Activated T-helper 1 cell treated with anti-CD3 and anti-CD28 coated beads, Interleukin-12 subunit alpha, Interleukin-12 subunit beta, Interleukin-2, Interleukin-4 antibody, amounts not matched to agents 30 ng/mL and 10 ng/mL and 1 ng/mL, durations not matched to agents 14 hours and 24 hours and 36 hours (primary cell): ENCODE data around the gene POFUT2. TPM values are rescaled to one million over a fixed set of nuclear protein-coding genes. Genes with fewer than 3 reads are reported as not detected.

Experiments
- DNase-seq: peaks from one replicate; pipeline ENCODE4 v3.0.0; 2021; ENCODE audit warnings: low spot score
- H3K27ac Mint-ChIP-seq: one replicate; pipeline ENCODE4 v1.8.0; 2021; ENCODE audit warnings: mild to moderate bottlenecking, mixed read lengths
- H3K27me3 Mint-ChIP-seq: one replicate; pipeline ENCODE4 v1.8.0; 2022; ENCODE audit warnings: mild to moderate bottlenecking, moderate library complexity, mixed read lengths; ENCODE audit not compliant: insufficient read depth
- H3K36me3 Mint-ChIP-seq: one replicate; pipeline ENCODE4 v1.8.0; 2021; ENCODE audit warnings: low read depth, mixed read lengths
- H3K4me1 Mint-ChIP-seq: one replicate; pipeline ENCODE4 v1.8.0; 2021; ENCODE audit warnings: low read depth, mixed read lengths
- H3K4me3 Mint-ChIP-seq: one replicate; pipeline ENCODE4 v1.8.0; 2021; ENCODE audit warnings: mild to moderate bottlenecking, moderate library complexity, mixed read lengths
- H3K9me3 Mint-ChIP-seq: one replicate; pipeline ENCODE4 v1.8.0; 2021; ENCODE audit warnings: mixed read lengths
- intact Hi-C: fragments of 100-400 bp; cut with micrococcal nuclease; formaldehyde crosslinking; loops from one replicate; pipeline ENCODE4 v1.15.1; 2024
- total RNA-seq: library from RNA; stranded (reverse); gene quantifications from 2 replicates; pipeline ENCODE4 v1.2.3, GENCODE V29; 2022

POFUT2 gene
- total RNA-seq, 1 donor from 2014 or later = 14.3 TPM

DNA sequence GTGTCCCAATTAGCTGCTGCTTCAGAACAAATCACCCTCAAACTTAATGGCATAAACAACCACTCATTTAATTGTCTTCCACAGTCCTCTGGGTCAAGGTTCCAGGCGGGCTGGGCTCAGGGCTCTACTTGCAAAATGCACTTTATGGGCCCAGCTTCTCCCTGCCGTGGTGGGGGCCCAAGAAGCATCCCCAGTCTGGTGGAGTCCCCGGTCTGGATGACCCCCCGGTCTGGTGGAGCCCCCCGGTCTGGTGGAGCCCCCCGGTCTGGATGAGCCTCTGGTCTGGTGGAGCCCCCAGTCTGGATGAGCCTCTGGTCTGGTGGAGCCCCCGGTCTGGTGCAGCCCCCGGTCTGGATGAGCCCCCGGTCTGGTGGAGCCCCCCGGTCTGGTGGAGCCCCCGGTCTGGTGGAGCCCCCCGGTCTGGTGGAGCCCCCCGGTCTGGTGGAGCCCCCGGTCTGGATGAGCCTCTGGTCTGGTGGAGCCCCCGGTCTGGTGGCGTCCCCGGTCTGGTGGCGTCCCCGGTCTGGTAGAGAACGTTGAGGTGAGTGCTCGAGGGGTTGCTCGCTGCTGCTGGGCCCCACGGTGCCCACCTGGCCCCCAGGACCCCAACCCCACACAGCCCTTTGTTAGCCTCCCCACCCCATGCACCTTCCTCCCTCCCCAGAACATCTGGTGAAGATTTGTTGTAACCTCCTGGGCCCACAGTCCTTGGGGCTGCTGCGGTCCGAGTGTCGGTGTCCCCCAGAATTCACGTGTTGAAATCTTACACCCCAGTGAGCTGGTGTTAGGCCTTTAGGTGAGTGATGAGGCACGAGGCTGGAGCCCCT is 33.8 kb downstream of the POFUT2 start:
- Mint-ChIP-seq H3K36me3 (no peaks in the 10 kb centered on the region), H3K4me3 (no peak overlapping the region), H3K27ac (no peak overlapping the region), H3K27me3 (peaks cover 29% of the 10 kb centered on the region), H3K9me3 (no peaks in the 10 kb centered on the region), H3K4me1 (peaks cover 9% of the 10 kb centered on the region)
- intact Hi-C loops = no loop called here
- DNase-seq = no peak

DNA sequence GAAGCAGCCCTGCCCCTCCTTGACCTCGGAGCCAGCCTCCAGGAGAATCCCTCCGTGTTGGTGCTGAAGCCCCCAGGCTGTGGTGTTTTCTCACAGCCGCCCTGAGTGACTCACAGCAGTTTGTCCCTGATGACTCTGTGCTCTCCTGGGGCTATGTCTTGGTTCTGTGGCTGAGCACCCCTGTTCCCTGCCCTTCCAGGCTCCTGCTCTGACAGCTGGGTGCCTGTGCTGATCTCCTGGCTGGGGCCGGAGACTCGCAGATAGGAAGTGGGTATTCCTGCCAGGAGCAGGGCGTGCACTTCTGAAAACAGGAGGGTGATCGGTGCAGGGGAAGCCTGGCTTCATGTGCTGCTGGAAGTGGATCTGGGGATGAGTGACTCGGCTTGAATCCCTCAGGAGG is 34.5 kb downstream of the POFUT2 start:
- H3K9me3 Mint-ChIP-seq = no peaks in the 10 kb centered on the region
- no peaks in the 10 kb centered on the region for H3K36me3 Mint-ChIP-seq
- H3K27me3 Mint-ChIP-seq = peaks cover 28% of the 10 kb centered on the region
- no peak overlapping the region for H3K27ac Mint-ChIP-seq
- H3K4me1 Mint-ChIP-seq = peaks cover 9% of the 10 kb centered on the region
- no peak for DNase-seq
- H3K4me3 Mint-ChIP-seq = no peak overlapping the region
- intact Hi-C loops = no loop called here

- intact Hi-C loops = no loop called here
- H3K36me3 Mint-ChIP-seq = no peaks in the 10 kb centered on the region
Measured at GRCh38 chr21:45252448-45252925, 35.2 kb downstream of the POFUT2 start.

DNA sequence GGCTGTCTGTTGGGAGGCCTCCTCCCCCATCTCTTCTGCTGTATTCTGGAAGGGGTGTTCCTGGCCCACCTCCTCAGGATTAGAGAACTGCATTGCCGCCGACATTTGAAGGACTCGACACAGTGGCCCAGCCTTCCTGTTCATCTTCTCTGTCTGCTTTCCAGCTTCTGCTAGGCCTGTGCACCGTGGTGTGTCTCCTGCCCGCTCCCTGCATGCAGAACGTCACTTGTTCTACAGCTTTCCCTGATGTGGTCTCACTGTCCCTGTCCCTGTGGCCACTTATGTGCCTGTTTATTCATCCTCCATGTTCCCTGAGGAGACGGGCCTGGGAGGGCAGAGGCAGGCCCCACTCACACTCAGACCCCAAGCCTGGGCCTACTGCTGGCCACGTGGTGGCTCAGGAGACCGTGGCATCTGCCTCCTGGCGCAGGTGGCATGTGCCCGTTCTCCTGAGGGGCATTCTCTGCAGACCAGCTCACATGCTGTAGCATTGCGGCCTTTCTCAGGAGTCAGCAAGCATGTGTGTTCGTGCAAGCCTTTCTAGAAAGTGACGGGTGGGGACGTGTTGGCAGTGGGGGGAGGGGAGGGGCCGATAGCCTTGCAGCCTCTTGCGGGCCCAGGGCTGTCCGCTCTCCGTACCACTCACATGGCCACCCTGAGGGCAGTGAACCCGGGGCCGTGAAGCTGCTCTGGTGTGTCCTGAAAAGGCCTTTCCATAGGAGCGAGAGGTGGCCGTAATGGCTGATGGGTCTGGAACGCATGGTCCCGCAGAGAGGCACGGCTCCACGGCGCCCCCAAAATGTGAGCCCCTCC is 35.9 kb downstream of the POFUT2 start:
- Mint-ChIP-seq H3K27me3 (peaks cover 28% of the 10 kb centered on the region), H3K27ac (no peak overlapping the region), H3K9me3 (no peaks in the 10 kb centered on the region), H3K4me3 (no peak overlapping the region), H3K36me3 (no peaks in the 10 kb centered on the region), H3K4me1 (peaks cover 9% of the 10 kb centered on the region)
- no peak for DNase-seq
- intact Hi-C loops = no loop called here

More at GRCh38 chr21:45252448-45252925, 35.2 kb downstream of the POFUT2 start:
- H3K27ac Mint-ChIP-seq = no peak overlapping the region
- no peaks in the 10 kb centered on the region for H3K9me3 Mint-ChIP-seq
- peaks cover 30% of the 10 kb centered on the region for H3K27me3 Mint-ChIP-seq
- peaks cover 9% of the 10 kb centered on the region for H3K4me1 Mint-ChIP-seq
- H3K4me3 Mint-ChIP-seq = no peak overlapping the region
- DNase-seq = no peak

DNA sequence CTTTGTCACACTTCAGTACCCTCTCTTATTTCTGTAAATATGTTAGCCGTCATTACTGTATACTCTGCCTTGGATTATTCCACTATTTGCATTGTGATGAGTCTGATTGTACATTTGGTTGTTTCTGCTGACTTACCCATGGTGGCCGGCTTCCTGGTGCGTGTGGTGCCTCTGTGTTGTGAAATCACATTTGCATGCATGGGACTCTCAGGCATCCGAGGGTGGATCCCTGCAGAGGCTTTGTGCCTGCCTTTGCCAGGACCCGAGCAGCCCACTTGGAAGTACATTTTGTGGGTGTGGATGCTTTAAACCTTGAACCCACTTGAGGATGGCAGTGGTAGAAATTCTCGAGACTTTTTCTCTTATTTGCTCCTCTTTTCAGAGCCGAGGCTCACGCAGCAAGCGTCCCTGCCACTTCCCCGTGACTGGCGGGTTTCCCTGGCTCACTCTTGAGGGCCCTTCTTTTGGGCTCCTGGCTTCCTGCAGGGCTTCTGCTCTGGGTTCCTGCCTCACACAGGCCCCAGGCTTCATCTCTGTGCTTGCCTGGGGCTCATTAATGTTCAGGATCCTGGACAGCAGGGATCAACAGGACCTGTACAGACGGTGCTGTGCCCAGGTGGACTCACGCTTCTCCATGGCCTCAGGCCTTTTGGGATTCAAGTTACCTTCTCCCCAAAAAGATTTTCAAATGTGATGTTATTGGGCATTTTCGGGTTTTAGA is 36.6 kb downstream of the POFUT2 start:
- Mint-ChIP-seq H3K4me3 (no peak overlapping the region), H3K27me3 (peaks cover 27% of the 10 kb centered on the region), H3K36me3 (no peaks in the 10 kb centered on the region), H3K9me3 (no peaks in the 10 kb centered on the region), H3K4me1 (peaks cover 9% of the 10 kb centered on the region), H3K27ac (no peak overlapping the region)
- DNase-seq = no peak
- intact Hi-C loops = no loop called here

GRCh38 chr21:45250272-45250671 is 37.4 kb downstream of the POFUT2 start:
- intact Hi-C loops = no loop called here
- H3K27ac Mint-ChIP-seq = no peak overlapping the region
- peaks cover 9% of the 10 kb centered on the region for H3K4me1 Mint-ChIP-seq
- H3K36me3 Mint-ChIP-seq = no peaks in the 10 kb centered on the region
- H3K27me3 Mint-ChIP-seq = peaks cover 27% of the 10 kb centered on the region
- no peak for DNase-seq
- no peaks in the 10 kb centered on the region for H3K9me3 Mint-ChIP-seq
- no peak overlapping the region for H3K4me3 Mint-ChIP-seq

- H3K4me1 Mint-ChIP-seq = peaks cover 5% of the 10 kb centered on the region
- peaks cover 22% of the 10 kb centered on the region for H3K27me3 Mint-ChIP-seq
- no peak overlapping the region for H3K4me3 Mint-ChIP-seq
- H3K36me3 Mint-ChIP-seq = no peaks in the 10 kb centered on the region
- intact Hi-C loops = no loop called here
- no peak for DNase-seq
- H3K27ac Mint-ChIP-seq = no peak overlapping the region
- peaks cover under 1% of the 10 kb centered on the region for H3K9me3 Mint-ChIP-seq
Measured at GRCh38 chr21:45249626-45250025, 38.1 kb downstream of the POFUT2 start.

- Mint-ChIP-seq H3K9me3 (peaks cover 7% of the 10 kb centered on the region), H3K27me3 (peaks cover 19% of the 10 kb centered on the region), H3K36me3 (no peaks in the 10 kb centered on the region), H3K4me3 (no peak overlapping the region), H3K27ac (no peak overlapping the region), H3K4me1 (no peaks in the 10 kb centered on the region)
- intact Hi-C loops = no loop called here
- DNase-seq = no peak
Measured at GRCh38 chr21:45248893-45249381, 38.8 kb downstream of the POFUT2 start.

GRCh38 chr21:45248301-45248892 is 39.3 kb downstream of the POFUT2 start:
- Mint-ChIP-seq H3K4me1 (no peaks in the 10 kb centered on the region), H3K27ac (no peak overlapping the region), H3K9me3 (peaks cover 13% of the 10 kb centered on the region), H3K27me3 (peaks cover 19% of the 10 kb centered on the region), H3K4me3 (no peak overlapping the region), H3K36me3 (no peaks in the 10 kb centered on the region)
- DNase-seq = no peak
- intact Hi-C loops = no loop called here

- intact Hi-C loops = no loop called here
- peaks cover 22% of the 10 kb centered on the region for H3K27me3 Mint-ChIP-seq
- no peaks in the 10 kb centered on the region for H3K4me1 Mint-ChIP-seq
- peaks cover 24% of the 10 kb centered on the region for H3K9me3 Mint-ChIP-seq
- H3K4me3 Mint-ChIP-seq = no peak overlapping the region
- DNase-seq = no peak
- H3K36me3 Mint-ChIP-seq = no peaks in the 10 kb centered on the region
- no peak overlapping the region for H3K27ac Mint-ChIP-seq
Measured at GRCh38 chr21:45246386-45247320, 41.0 kb downstream of the POFUT2 start.

GRCh38 chr21:45244799-45245340 is 42.8 kb downstream of the POFUT2 start:
- no peaks in the 10 kb centered on the region for H3K4me1 Mint-ChIP-seq
- H3K4me3 Mint-ChIP-seq = no peak overlapping the region
- H3K36me3 Mint-ChIP-seq = no peaks in the 10 kb centered on the region
- DNase-seq = no peak
- intact Hi-C loops = no loop called here
- no peak overlapping the region for H3K27ac Mint-ChIP-seq
- peaks cover 32% of the 10 kb centered on the region for H3K27me3 Mint-ChIP-seq
- peaks cover 33% of the 10 kb centered on the region for H3K9me3 Mint-ChIP-seq
